ENCODE results near the gene ERBB2.
"Not testable (repeated sequence)": the region's sequence is repeated elsewhere in the genome, so short reads cannot be mapped to it uniquely, and the experiment has no call there.

The ERBB2 gene

GRCh38 chr17:39730095-39730921 lies 30.4 kb downstream of the ERBB2 start, which contains the start of gene MIEN1:
MIEN1 (minus strand) TSS chr17:39730532; CDS start chr17:39730495, 37 bp downstream.
- peak; percentile 94 for DNase-seq

GRCh38 chr17:39732586-39732985 lies 32.7 kb downstream of the ERBB2 start:
- DNase-seq, result no peak

- DNase-seq, result no peak
Observed at GRCh38 chr17:39735882-39736281, 36.0 kb downstream of the ERBB2 start.

DNA sequence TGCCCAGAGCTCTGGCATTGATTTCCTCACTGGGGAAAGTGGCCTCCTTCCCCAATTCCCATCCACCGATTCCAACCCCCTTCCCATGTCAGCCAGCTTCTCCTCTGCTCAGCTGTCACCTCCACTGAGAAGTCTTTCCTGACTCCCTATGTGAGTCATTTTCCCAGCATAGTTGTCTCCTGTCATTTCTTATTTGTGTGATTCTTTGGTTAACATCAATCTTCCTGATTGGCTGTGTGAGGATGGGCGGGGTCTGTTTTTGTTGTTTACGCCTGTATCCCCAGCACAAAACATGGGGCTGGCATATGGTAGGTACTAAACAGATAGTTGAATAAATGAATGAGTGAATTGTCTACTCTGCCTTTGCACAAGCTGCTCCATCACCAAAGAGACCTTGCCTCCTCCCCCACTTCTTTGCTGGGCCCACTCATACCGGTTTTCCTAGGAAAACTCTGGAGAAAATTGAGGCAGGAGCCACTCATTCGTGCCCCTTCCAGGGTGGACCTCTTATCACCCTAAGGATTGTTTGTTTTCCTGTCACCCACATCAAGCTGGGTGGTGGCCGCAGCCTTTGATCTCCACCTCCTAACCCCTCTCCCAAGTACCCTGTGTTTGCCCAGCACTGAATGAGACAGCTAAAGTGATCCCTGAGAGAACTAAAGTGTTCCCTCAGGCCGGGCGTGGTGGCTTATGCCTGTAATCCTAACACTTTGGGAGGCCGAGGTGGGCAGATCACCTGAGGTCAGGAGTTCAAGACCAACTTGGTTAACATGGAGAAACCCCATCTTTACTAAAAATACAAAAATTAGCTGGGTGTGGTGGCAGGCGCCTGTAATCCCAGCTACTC lies 36.7 kb downstream of the ERBB2 start:
- DNase-seq, result no peak

GRCh38 chr17:39737206-39737759 lies 37.4 kb downstream of the ERBB2 start:
- DNase-seq, result no peak

- no peak for DNase-seq
Observed at GRCh38 chr17:39737760-39738567, 38.1 kb downstream of the ERBB2 start, which contains the start of gene GRB7. GRB7 (plus strand) TSS chr17:39737938; CDS start chr17:39742302, 4,364 bp downstream.

DNA sequence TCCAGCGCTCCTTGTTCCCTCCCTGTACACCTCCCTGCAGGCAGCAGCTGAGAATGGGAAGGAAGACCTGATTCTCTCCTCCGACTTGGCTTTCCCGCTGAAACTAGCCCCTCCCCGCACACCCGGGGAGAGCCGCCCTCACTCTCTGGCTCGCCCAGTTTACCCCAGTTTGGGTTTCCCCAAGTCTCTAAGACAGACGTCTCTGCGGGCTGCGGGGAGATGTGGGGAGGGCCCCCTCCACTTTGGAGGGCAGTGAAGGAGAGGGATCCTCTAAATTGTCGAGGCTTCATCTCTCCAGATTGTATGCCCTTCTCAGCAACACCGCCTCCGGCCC lies 38.7 kb downstream of the ERBB2 start:
- DNase-seq, result peak; percentile 55

DNA sequence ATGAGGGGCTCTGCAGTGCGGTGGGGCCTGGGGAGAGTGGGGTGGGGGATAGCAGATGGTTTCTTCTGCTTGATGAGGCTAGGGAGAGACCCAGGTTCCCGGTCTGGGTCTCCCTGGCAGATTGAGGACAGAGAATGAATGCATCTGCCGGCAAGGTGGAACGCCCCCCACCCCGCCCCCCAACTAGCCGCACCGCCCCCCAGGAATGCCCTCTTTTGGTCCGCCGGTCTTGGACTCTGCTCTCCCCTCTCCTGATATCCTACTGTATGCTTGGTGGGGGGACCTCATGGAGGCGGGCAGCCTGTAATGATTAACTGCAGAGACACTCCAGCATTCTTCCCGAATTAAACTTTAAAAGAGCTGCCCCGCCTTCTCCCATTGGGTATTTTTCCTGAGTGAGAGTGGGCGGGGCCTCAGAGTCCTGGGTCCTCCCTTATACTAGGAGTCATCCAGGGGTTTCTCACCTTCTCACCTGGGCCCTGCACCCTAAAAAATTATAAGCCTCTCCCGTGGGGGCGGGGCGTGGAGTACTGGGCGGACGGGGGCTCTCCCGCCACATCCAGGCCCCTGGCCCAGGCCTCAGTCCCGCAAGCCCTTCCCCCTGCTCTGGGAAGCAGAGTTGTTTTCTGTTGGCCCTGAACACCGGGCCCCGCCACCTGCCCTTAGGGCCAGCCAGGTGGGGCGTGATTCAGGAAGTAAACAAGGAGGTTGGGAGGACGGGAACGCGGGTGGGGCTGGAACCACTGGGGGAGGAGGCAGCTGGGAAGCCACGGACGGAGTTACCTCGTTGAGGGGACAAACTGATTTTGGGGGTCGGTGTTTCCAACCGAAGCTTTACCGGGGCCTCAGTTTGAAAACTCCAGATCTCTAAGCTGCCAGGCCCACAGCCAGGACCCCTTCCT lies 39.4 kb downstream of the ERBB2 start:
- no peak for DNase-seq

GRCh38 chr17:39739885-39740356 lies 40.1 kb downstream of the ERBB2 start:
- no peak for DNase-seq

- no peak for DNase-seq
Observed at GRCh38 chr17:39740357-39741111, 40.7 kb downstream of the ERBB2 start.

DNA sequence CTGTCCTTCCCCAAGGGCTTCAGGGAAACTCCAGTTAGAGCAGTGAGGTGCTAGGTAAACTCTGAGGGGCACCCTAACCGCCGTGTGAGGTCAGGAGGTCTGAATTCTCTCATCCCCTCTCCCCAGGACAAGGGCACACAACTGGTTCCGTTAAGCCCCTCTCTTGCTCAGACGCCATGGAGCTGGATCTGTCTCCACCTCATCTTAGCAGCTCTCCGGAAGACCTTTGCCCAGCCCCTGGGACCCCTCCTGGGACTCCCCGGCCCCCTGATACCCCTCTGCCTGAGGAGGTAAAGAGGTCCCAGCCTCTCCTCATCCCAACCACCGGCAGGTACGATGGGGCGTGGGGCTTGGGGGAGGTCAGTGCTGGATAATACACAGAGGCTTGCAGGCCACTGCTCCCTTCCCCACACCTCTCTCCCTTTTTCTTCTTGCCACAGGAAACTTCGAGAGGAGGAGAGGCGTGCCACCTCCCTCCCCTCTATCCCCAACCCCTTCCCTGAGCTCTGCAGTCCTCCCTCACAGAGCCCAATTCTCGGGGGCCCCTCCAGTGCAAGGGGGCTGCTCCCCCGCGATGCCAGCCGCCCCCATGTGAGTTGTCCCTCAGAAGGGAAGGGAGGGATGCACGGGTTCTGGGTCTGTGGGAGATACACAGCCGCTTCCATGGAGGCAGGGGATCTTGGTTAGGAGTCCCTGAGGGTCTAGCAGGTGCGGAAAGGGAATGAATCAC lies 42.4 kb downstream of the ERBB2 start:
- DNase-seq, result no peak

DNA sequence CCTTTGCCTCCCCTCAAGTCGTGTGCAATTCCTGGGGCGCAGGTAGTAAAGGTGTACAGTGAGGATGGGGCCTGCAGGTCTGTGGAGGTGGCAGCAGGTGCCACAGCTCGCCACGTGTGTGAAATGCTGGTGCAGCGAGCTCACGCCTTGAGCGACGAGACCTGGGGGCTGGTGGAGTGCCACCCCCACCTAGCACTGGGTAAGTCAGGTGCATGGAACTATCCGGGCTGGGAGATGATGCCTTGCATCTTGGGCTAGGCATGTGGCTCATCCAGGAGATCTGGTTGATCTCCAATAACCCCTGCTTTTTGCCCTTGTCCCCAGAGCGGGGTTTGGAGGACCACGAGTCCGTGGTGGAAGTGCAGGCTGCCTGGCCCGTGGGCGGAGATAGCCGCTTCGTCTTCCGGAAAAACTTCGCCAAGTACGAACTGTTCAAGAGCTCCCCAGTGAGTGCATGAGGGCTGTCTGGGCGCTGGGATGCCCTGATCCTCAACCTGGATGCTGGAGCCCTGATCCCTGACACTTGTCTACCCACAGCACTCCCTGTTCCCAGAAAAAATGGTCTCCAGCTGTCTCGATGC lies 43.1 kb downstream of the ERBB2 start:
- no peak for DNase-seq

DNA sequence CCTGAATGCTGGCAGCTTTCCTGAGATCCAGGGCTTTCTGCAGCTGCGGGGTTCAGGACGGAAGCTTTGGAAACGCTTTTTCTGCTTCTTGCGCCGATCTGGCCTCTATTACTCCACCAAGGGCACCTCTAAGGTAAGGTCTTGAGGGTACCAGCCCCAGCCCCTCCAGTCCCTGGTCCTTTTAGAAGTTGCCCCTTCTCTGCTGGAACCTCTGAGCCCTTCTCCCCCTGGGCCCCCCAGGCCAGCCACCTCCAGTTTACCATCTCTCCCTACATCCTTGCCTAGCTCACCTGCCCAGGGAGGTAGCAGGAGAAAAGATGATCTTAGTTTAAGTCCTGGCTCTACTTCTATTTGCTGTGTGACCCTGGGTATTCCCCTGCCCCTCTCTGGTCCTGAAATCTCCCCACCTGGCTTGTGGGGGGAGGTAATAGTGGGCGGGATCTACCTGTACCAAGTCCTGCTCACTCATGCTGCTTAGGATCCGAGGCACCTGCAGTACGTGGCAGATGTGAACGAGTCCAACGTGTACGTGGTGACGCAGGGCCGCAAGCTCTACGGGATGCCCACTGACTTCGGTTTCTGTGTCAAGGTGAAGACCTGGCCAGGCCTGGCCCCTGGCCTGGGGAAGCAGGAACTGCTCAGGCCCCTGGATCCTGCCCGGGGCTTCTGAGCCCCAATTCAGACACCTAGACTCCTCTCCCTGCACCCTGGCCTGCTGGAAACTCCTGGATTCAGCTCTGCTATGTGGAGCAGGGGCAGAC lies 44.4 kb downstream of the ERBB2 start:
- DNase-seq, result no peak

GRCh38 chr17:39744836-39745215 lies 45.0 kb downstream of the ERBB2 start:
- DNase-seq, result no peak

GRCh38 chr17:39745335-39746144 lies 45.7 kb downstream of the ERBB2 start:
- no peak for DNase-seq

DNA sequence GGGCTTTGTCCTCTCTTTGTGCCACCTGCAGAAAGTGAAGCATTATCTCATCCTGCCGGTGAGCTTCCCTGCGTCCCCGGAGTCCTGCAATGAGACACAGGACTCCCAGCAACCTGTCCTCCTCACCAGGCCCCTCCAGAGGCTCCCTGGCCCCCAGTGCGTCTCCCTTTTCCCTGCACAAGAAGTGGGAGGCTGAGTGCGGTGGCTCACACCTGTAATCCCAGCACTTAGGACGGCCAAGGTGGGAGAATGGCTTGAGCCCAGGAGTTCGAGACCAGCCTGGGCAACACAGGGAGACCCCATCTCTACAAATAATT lies 46.2 kb downstream of the ERBB2 start:
- no peak for DNase-seq

DNA sequence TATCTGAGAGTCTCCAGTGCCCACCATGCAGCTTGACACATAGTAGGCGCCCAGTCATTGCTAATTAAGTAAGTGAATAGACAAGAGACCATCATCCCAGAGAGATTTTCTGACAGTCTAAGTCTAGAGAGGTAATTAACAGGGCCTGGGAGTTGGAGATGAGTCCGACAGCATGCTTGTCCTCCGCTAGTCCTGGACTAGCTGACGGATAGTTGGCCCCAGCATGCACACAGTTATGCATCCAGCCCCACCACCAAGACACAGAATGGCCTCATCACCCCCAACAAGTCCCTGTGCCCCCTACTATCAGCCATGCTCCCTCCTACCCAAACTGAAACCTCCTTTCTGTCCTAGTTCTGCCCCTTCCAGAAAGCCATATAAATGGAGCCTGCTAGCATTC lies 47.9 kb downstream of the ERBB2 start:
- no peak for DNase-seq

DNA sequence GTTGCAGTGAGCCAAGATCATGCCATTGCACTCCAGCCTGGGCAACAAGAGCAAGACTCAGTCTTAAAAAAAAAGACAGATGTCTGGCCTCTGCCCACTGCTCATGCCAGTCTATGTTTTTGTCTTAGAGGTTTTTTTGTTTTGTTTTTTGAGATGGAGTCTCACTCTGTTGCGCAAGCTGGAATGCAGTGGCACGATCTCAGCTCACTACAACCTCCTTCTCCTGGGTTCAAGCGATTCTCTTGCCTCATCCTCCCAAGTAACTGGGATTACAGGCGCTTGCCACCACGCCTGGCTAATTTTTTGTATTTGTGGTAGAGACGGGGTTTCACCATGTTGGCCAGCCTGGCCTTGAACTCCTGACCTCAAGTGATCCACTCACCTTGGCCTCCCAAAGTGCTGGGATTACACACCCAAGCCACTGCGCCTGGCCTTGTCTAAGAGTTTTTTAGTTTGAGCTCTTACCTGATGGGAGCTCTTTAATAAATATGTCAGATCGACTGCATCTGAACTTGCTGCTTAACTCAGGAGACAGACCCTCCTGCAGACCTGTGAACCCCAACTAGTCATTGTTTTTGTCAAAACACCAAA lies 48.7 kb downstream of the ERBB2 start:
- DNase-seq, result not testable (repeated sequence)
